ENCODE results near the gene TCF3.
"Not testable (repeated sequence)": the region's sequence is repeated elsewhere in the genome, so short reads cannot be mapped to it uniquely, and the experiment has no call there.

TCF3 gene

DNA sequence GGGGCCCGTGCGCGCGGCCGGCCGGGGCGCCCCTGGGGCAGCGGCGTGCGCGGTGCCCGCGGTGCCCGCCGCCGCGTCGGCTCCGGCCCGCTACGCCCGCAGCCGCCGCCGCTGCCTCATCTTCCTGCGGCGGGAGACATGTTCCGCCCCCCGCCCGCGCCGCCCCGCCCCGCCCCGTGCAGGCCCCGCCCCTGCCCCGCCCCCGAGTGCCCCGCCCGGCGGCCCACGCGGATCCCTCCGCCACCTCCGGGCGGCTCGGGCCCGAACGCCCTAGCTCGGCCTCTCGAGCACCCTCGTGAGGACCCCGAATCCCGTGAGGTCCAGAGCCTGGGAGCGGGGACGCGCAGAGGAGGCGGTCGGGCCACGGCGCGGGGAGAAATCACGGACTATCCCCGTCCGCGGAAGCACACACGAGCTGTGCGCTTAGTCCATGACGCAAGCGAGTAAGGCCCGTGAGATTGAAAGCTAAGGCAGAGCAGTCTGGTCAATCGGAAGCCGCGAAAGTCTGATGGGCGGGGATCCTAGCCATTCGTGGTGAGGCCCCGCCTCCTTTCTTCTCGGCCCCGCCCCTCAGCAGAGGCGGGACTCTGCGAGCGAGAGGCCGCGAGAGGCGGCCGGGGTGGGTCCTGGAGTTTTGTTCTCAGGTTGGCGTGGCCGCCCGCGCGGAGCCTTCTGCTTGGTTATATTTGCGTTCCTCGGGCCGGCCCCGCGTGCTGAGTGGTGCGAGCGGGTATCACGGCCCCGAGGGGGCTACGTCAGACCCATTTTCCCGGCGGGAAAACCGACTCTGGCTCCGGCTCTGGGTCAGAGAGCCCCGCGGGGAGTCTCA, at the start of gene TCF3:
Gene TCF3, minus strand, starts transcription at position 145 of the 829 bp plus-strand sequence. CDS start 2,367 bp downstream, outside the sequence.
- peak; percentile 97 for DNase-seq

DNA sequence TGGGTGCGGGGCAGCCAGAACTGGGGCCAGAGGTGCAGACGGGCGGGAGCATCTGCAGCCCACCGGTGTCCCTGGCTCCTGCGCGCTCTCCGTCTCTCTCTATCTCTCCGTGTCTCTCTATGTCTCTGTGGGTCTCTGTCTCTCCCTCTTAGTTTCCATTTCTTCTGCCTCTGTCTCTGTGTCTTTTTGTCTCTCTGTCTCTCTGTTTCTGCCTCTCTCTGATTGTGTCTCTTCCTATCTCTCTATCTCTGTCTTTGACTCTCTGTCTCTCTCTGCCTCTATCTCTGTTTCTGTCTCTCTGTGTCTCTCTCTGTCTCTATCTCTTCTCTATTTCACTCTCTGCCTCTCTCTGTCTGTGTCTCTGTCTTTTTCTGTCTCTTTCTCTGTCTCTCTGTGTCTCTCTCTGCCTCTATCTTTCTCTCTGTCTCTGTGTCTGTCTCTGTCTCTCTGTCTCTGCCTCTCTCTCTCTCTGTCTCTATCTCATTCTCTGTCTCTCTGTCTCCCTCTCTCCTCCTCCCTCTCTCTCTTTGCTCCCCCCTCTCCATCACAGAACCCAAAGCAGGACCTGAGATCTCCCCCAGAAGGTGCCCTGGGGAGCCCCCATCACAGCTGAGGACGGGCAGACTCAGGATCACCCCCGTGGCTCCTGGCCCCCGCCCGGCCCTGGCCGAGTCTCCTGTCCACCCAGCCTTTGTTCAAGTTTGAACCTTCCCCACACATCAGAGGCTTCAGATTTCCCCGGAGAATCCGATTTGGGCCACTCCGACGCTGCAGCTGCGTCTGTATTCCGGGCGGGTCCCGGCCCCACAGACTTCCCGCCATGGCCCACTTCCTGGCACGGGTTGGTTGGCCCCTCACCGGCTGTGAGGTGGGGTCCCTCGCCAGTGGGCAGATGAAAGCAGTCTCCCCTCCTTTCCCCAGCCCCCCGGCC, 48.6 kb upstream of the TCF3 start:
- DNase-seq: no peak

DNA sequence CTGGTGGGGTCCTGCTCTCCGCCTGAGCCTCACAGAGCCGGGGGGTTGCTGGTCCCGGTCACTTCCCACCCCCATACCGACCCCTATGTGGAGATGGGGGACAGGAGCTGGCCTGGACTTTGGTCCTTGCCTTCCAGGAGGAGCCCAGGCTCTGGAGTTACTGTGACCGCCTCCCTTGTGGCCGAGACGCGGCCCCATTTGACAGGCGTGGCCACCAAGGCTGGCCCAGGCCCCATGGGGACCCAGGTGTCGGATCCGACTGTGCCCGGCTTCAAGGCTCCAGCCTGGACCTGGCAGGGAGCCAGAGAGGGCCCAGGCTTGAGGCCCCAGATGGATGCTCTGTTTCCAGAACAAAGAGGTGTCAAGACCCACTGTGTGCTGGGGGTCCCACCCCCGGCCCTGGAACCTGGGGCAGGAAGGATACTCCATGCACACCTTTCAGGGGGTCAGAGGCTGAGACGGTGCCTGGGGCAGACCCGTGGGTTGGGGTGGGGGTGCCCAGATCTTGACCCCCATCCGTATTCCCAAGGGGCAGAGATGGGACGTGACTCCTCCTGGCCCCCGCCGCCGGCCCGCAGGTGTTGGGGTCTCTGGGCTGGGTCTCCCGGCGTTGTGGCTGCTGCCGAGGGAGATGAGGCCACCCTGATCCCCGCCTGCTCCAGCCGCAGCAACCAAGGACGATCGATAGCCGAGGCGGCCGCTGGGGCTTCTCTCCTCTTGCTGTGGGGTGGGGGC, 47.8 kb upstream of the TCF3 start:
- no peak for DNase-seq

DNA sequence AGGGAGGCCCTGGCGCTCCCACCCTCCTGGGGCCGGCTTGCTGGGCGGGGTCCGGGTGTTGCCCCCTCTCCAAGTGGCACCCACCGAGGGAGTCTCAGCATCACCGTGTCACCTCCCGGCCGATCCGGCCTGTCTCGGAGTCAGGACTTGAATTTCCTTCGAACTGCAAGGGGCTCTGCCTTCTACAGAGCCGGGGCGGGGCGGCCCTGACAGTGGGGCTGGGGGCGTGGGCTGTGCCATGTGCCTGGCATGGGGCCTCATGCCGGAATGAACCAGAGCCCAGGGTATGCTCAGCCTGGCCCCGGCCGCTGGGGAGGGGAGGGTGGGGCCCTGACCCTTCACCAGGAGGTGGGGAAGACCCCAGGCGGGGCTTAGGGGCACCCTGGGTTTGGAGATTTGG, 47.0 kb upstream of the TCF3 start:
- no peak for DNase-seq

DNA sequence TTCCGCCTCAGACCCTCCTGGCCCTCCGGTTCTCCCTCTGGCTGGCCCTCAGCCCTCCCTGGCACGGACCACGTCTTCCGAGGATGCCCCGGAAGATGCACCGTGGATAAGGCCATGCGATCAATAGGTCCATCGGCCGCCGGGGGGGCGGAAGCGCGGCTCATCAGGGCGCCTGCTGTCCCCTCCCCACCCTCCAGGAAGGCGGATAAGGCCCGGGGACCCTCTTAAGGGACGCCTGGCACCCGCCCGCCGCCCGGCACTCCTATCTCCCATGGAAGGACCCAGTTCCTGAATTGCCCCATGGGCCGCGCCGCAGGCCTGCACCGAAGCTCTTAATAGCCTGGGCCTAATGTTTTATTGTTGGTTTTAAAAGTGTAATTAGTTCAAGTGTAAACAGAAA, 46.2 kb upstream of the TCF3 start:
- DNase-seq: no peak

DNA sequence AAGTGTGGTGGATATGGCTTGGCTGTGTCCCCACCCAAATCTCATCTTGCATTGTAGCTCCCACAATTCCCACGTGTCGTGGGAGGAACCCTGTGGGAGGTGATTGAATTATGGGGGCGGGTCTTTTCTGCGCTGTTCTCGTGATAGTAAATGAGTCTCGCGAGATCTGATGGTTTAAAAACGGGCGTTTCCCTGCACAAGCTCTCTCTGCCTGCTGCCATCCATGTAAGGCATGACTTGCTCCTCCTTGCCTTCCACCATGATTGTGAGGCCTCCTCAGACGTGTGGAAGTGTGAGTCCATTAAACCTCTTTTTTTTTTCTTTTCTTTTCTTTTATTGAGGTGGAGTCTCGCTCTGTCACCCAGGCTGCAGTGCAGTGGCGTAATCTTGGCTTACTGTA, 43.1 kb upstream of the TCF3 start:
- not testable (repeated sequence) for DNase-seq

DNA sequence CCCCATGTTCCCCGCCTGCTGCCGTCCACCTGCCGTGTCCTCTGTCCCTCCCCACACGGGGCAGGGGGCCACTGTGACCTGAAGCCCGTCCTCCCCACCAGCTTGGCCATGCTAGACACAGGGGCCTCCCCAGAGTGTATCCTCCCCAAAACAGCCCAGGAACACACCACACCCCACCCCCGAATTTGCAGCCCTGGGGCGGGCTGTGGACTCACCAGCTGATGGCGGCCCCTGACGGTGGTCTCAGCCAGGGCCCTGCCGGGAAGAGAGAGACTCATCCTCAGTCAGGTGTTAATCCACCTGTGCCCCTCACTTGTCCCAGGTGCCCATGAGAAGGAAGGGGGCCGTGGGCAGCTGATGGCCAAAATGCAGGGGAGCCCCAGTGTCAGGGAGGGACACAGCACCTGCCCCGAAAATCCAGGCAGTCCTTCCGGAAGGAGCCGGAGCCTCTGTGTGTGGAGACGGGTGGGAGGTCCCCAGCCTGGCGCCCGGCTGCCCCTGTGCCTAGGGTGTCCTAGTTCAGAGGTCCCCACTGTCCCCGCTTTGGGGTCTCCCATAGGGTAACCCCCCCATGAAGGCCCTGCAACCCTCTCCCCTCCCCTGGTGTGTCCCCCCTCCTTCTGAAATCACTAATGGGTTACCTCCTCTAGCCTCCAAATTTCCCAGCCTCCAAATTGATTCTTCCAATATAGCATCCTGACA, 39.3 kb upstream of the TCF3 start:
- no peak for DNase-seq

DNA sequence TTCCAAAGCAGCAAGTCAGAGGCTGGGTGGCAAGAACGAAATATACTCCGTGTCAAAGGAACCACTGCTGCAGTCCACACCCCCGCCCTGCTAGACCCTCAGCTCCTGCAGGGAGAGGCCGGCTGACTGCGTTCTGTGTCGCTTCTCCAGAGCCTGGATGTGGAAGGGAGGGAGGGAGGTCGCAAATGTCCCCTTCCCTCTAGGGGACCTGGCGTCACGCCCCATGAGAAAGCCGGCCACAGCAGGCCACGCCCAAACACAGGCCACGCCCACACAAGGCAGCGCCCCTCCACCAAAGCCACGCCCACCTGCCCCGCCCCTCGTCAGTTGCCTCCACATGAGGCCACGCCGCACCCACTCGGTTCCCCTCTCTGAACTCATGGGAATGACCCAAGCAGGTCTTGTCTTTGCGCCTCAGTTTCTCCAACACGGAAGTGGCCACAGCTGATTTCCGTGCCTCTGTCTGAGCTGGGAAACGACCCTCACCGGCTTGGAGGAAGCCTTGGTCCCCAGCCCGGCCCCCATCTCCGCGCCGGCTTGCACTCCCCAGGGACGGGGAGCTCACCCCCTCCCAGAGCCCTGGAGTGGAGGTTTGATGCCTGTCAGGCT, 38.4 kb upstream of the TCF3 start:
- peak; percentile 53 for DNase-seq

DNA sequence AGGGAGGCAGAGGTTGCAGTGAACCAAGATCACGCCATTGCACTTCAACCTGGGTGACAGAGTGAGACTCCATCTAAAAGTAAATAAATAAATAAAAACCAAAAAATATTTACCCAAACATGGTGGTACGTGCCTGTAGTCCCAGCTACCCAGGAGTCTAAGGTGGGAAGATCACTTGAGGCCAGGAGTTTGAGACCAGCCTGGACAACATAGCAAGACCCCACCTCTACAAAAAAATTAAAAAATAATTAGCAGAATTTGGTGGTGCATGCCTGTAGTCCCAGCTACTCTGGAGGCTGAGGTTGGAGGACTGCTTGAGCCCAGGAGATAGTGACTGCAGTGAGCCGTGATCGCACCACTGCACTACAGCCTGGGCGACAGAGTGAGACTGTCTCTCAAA, 33.4 kb upstream of the TCF3 start:
- DNase-seq: not testable (repeated sequence)

DNA sequence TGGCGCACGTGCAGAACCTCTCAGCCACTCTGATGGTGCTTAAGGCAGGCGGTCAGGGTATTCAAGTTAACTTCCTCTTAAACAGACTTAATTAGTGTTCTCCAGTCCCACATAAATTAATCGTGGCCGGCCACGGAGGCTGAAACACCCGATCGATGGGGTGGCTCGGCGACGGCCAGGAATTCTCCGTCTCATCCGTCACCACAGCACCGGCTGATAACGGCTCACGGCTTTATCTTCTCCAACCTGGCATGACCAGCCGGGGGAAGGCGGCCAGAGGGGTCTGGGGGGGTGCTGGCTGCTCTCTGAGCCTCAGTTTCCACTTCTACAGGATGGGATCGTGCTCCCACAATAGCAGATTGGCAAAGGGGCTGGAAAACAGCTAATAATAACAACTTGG, 32.6 kb upstream of the TCF3 start:
- no peak for DNase-seq

DNA sequence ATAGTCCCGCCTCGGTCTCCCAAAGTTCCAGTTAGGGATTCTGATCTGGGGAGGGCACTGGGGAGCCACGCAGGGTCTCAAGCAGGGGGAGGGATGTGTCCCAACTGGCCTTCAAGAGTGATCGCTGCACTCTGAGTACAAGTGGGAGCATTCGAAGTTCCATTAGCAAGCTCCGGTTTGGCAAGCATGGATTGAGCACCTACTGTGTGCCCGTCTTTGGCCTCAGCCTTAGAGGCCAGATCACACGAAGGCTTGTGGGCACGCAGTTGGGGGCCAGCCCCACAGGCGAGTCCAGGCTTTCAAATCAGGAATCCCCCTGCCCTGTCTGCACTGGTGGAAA, 32.1 kb upstream of the TCF3 start:
- DNase-seq: no peak

DNA sequence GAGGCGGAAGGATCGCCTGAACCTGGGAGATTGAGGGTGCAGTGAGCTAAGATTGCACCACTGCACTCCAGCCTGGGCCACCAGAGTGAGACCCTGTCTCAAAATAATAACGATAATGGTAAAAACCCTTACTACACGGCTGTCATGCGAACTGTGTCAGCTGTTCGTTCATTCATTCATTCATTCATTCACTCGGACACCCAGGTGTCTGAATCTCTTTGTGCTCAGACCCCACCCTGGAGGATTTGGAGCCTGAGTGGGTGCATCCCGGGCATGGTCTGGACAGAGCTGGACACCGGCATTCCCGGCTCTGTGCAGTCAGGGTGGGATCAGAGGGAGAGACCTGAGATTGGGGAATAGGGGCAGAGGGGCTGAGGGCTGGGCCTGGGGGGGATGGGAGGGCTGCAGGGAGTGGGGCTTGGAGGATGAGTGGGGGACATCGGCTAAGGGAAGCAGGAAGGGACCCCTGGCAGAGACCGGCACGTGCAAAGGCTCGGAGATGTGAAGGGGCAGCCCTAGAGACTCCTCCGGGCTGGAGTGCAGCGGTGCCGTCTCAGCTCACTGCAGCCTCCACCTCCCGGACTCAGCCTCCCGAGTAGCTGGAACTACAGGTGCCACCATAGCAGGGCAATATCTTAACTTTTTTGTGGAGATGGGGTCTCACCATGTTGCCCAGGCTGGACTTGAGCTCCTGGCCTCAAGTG, 31.6 kb upstream of the TCF3 start:
- no peak for DNase-seq

DNA sequence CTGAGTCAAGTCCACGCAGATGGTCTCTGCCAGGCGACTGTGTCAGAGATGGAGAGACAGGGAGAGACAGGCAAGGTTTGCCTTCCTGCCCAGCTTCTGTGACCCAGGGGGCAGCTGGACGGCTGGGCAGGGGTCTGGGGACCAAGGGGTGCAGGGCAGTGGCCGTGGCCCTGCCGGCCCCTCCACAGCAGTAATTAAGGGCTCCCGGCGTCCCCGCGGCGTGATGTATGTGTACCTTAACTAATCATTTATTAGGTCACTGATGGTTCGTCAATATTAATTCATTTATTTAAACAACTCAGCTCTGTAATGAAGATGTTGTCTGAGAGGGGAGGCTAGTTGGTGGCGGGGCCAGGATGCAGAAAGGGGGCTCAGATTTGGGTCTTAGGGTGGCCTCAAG, 28.6 kb upstream of the TCF3 start:
- peak; percentile 3 for DNase-seq

DNA sequence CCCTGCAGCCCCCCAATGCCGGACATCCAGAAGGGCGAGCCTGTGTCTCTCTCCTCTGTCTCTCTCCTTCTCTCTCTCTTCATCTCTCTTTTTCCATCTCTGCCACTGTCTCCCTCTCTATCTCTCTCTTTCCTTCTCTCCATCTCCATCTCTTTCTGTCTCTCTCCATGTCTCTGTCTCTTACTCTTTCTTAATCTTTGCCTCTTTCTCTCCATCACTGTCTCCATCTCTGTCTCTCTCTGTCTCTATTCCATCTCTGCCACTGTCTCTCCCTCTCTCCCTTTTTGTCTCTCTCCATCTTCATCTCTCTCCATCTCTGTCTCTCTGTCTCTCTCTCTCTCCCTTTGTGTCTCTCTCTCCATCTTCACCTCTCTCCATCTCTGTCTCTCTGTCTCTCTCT, 25.7 kb upstream of the TCF3 start:
- no peak for DNase-seq

DNA sequence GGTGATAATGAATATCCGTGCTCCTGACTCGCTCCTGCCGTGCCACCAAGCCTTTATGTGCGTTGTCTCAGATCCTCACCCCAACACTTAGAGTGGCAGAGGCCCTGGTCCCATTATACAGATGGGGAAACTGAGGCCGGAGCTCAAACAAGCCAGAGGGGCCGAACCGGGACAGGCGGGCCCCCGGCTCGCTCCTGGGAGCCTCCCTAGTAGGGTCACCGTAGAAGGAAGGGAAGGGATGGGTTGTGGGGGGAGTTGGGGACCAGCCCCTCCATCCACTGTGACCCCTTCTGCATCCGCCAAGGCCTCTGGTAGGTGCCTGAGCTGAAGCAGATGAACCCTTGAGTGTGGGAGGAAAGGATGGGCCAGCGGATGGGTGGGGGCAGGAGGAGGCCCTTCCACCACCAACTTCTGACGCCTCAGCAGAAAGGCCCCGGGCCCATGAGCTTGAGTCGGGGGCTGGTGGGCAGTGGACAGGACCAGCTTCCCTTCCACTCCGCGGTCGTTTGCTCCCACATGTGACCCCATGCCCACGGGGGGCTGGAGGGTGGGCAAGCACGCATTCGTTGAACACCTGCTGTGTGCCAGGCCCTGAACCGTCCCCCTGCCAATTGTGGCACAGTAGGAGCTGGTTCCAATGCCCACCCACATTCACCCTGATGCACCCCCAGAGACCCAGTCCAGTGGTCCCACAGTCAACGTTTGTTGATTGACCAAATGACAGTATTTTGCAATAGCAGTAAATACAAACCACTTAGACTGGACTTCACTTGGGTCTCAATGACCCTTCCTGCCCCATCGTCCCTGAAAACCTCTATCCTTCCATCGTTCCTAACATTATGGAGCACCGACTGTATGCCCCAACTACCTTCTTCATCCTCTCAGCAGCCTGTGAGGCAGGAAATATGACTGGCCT, 24.2 kb upstream of the TCF3 start:
- no peak for DNase-seq

DNA sequence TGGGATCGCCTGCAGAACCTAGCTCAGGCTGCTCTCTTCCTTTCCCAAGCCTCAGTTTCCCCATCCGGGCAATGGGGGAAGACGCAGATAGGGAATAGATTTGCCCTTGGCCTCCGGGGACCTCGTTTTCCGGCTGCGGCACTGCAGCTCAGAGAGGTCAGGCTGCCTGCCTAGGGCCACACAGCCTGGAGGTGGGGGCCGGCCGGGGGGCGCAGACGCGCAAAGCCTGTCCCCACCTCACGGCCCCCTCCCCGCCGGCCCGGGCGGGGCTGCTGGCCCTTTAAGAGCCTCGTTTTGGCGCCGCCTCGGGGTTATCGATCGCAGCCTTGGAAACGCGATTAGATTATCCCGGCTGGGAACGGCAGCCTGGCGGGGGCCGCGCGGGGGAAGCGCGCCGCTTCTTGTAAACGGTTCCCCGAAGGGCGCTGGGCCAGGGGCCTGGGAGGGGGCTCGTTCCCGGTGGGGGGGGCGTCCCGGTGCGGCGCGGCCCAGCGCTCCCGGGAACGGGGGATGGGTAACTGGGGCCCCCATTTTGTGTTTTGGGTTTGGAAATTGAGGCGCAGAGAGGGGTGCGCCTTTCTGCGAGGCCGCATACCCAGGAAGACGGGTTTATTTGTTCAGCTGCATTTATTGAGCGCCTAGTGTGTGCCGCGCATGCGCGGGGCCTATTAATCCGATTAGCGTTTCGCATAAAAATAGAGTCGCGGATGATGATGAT, 23.4 kb upstream of the TCF3 start:
- no peak for DNase-seq

DNA sequence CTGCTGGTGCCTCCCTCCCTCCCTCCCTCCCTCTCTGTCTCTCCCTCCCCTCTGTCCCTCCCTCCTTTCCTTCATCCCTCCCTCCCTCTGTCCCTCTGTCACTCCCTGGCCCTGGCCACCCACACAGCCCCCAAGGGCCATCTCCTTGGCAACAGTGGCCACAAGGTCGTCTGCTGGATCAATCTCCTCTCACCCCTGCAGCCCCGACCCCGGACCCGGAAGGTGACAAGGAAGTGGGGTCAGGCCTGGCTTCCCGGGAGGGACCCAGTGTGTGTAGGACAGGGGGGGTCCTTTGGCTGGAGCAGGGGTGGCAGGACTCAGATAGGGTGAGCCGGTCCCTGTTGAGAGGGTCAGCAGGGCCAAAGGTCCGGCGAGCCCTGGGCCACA, 21.9 kb upstream of the TCF3 start:
- no peak for DNase-seq

DNA sequence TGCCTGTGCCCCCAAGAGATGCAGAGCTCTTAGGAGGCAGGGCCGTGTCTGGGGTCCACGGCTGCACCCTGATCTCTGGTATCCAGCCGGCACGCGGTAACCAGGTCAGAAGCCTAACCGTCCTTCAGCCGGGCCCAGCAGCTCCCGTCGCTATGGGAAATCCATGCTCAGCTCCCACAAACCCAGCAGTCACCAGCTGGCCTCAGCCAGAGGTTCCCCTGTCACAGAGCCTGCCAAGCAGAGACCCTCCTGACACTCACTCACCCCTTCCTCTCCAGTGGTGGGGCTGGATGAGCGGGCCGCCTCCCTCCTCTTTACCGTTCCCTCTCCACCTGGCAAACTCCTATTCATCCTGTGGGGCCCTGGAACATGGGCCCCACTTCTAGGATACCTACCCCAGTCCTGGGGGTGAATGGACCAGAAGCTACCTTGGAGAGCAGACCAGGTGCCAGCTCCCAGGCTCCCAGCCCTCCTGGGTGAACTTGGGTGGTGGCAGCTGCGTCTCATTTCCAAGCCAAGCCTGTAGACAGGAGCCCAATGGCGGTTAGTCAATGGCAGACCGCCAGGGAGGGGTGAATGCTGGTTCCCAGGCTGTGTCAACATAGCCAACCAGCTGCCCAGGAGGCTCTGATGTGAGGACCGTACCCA, 21.4 kb upstream of the TCF3 start:
- no peak for DNase-seq

Data from 8988T (cell line).